ENCODE data around the gene NAPB. TPM values are rescaled to one million over a fixed set of nuclear protein-coding genes. Genes with fewer than 3 reads are reported as not detected.
"Not testable (repeated sequence)": the region's sequence is repeated elsewhere in the genome, so short reads cannot be mapped to it uniquely, and the experiment has no call there.

Gene NAPB
- 74.1 TPM for total RNA-seq (ENCODE audit: unreplicated experiment)
- long read RNA-seq, transcript NAPB-201 (11 exons, 3,837 nt) = major isoform, 9 of 20 reads
- long read RNA-seq, transcript NAPB-203 (10 exons, 3,754 nt) = minor isoform, 6 of 20 reads
- long read RNA-seq, partial matches to known transcripts = 1 of 20 reads
- long read RNA-seq, other reads (novel, unspliced or antisense) = 4 of 20 reads

GRCh38 chr20:23420943-23421931 is at the start of gene NAPB:
NAPB (minus strand) TSS chr20:23421488; CDS start chr20:23421402, 86 bp downstream.
- Mint-ChIP-seq H3K4me1 (ENCODE audit: low read depth, unreplicated experiment) (peaks cover 13% of the 10 kb centered on the region), H3K27me3 (ENCODE audit: unreplicated experiment) (peaks cover 1% of the 10 kb centered on the region), H3K36me3 (ENCODE audit: unreplicated experiment) (no peaks in the 10 kb centered on the region), H3K9me3 (ENCODE audit: unreplicated experiment) (peaks cover 10% of the 10 kb centered on the region), H3K4me3 (ENCODE audit: unreplicated experiment) (peak within 1 kb of the TSS; percentile 90), H3K27ac (ENCODE audit: unreplicated experiment) (peak within 1 kb of the TSS; percentile 33)
- DNase-seq = peak; percentile 98
- TF ChIP-seq CTCF (IDR thresholded peaks at IDR 0.05; ENCODE audit: partially characterized antibody, unreplicated experiment) = peak; percentile 60

- not testable (repeated sequence) for H3K4me3 Mint-ChIP-seq (ENCODE audit: unreplicated experiment); H3K27ac Mint-ChIP-seq (ENCODE audit: unreplicated experiment); H3K9me3 Mint-ChIP-seq (ENCODE audit: unreplicated experiment); H3K36me3 Mint-ChIP-seq (ENCODE audit: unreplicated experiment); DNase-seq; H3K4me1 Mint-ChIP-seq (ENCODE audit: low read depth, unreplicated experiment); H3K27me3 Mint-ChIP-seq (ENCODE audit: unreplicated experiment)
These were observed 45.7 kb upstream of the NAPB start for GRCh38 chr20:23466961-23467360.

GRCh38 chr20:23461180-23461579 is 39.9 kb upstream of the NAPB start:
- Mint-ChIP-seq H3K27me3 (ENCODE audit: unreplicated experiment) (peaks cover 4% of the 10 kb centered on the region), H3K4me1 (ENCODE audit: low read depth, unreplicated experiment) (no peaks in the 10 kb centered on the region), H3K9me3 (ENCODE audit: unreplicated experiment) (no peaks in the 10 kb centered on the region), H3K27ac (ENCODE audit: unreplicated experiment) (no peak overlapping the region), H3K36me3 (ENCODE audit: unreplicated experiment) (no peaks in the 10 kb centered on the region), H3K4me3 (ENCODE audit: unreplicated experiment) (no peak overlapping the region)
- no peak for DNase-seq
- no peak for TF ChIP-seq CTCF (IDR thresholded peaks at IDR 0.05; ENCODE audit: partially characterized antibody, unreplicated experiment)

GRCh38 chr20:23459461-23460150 is 38.3 kb upstream of the NAPB start:
- Mint-ChIP-seq H3K27ac (ENCODE audit: unreplicated experiment) (no peak overlapping the region), H3K36me3 (ENCODE audit: unreplicated experiment) (no peaks in the 10 kb centered on the region), H3K27me3 (ENCODE audit: unreplicated experiment) (peaks cover 6% of the 10 kb centered on the region), H3K4me1 (ENCODE audit: low read depth, unreplicated experiment) (no peaks in the 10 kb centered on the region), H3K9me3 (ENCODE audit: unreplicated experiment) (no peaks in the 10 kb centered on the region), H3K4me3 (ENCODE audit: unreplicated experiment) (no peak overlapping the region)
- no peak for DNase-seq
- no peak for TF ChIP-seq CTCF (IDR thresholded peaks at IDR 0.05; ENCODE audit: partially characterized antibody, unreplicated experiment)

- H3K4me1 Mint-ChIP-seq (ENCODE audit: low read depth, unreplicated experiment) = no peaks in the 10 kb centered on the region
- no peak for DNase-seq
- no peaks in the 10 kb centered on the region for H3K36me3 Mint-ChIP-seq (ENCODE audit: unreplicated experiment)
- TF ChIP-seq CTCF (IDR thresholded peaks at IDR 0.05; ENCODE audit: partially characterized antibody, unreplicated experiment) = no peak
- H3K27me3 Mint-ChIP-seq (ENCODE audit: unreplicated experiment) = peaks cover 5% of the 10 kb centered on the region
- H3K27ac Mint-ChIP-seq (ENCODE audit: unreplicated experiment) = no peak overlapping the region
- no peak overlapping the region for H3K4me3 Mint-ChIP-seq (ENCODE audit: unreplicated experiment)
- H3K9me3 Mint-ChIP-seq (ENCODE audit: unreplicated experiment) = no peaks in the 10 kb centered on the region
These were observed 35.6 kb upstream of the NAPB start for GRCh38 chr20:23456873-23457272.

All from glutamatergic neuron (in vitro differentiated cells).